ENCODE measurements around the gene MINK1.
A peak's percentile ranks its signal among the peaks of the same experiment; 100 is the strongest.

MINK1 gene

GRCh38 chr17:4902540-4902939, 69.4 kb downstream of the MINK1 start:
- H3K27ac ChIP-seq (ENCODE audit: extremely low read depth, low read depth, low read length): no peak overlapping the region
- no peak overlapping the region for H3K4me3 ChIP-seq (ENCODE audit: low read depth, low read length)
- no peaks in the 10 kb centered on the region for H3K9me3 ChIP-seq (ENCODE audit: control insufficient read depth, insufficient read depth, low read depth, low read length)
- peaks cover 0 to 22% of the 10 kb centered on the region in 2 experiments; a peak in 1 of 3 replicates for H3K36me3 ChIP-seq (ENCODE audit: control insufficient read depth in 2 of 2, insufficient read depth in 1 of 2, low read length in 2 of 2)
- TF ChIP-seq ZNF704 (tag by site-specific recombination; IDR thresholded peaks at IDR 0.05) (no peak), ZNF112 (tag by site-specific recombination; IDR thresholded peaks at IDR 0.05) (no peak), ZFP3 (tag by site-specific recombination; IDR thresholded peaks at IDR 0.05; ENCODE audit: low read depth) (no peak), ZNF37A (tag by site-specific recombination; IDR thresholded peaks at IDR 0.05) (no peak), KLF7 (tag by site-specific recombination; IDR thresholded peaks at IDR 0.05; ENCODE audit: borderline replicate concordance) (no peak), ZBTB49 (tag by site-specific recombination; IDR thresholded peaks at IDR 0.05; ENCODE audit: low read depth) (no peak), SALL2 (tag by site-specific recombination; IDR thresholded peaks at IDR 0.05; ENCODE audit: borderline replicate concordance) (no peak), YY2 (tag by site-specific recombination; IDR thresholded peaks at IDR 0.05) (no peak), ZNF558 (tag by site-specific recombination; IDR thresholded peaks at IDR 0.05) (no peak)
- TF ChIP-seq, protein P1, sequence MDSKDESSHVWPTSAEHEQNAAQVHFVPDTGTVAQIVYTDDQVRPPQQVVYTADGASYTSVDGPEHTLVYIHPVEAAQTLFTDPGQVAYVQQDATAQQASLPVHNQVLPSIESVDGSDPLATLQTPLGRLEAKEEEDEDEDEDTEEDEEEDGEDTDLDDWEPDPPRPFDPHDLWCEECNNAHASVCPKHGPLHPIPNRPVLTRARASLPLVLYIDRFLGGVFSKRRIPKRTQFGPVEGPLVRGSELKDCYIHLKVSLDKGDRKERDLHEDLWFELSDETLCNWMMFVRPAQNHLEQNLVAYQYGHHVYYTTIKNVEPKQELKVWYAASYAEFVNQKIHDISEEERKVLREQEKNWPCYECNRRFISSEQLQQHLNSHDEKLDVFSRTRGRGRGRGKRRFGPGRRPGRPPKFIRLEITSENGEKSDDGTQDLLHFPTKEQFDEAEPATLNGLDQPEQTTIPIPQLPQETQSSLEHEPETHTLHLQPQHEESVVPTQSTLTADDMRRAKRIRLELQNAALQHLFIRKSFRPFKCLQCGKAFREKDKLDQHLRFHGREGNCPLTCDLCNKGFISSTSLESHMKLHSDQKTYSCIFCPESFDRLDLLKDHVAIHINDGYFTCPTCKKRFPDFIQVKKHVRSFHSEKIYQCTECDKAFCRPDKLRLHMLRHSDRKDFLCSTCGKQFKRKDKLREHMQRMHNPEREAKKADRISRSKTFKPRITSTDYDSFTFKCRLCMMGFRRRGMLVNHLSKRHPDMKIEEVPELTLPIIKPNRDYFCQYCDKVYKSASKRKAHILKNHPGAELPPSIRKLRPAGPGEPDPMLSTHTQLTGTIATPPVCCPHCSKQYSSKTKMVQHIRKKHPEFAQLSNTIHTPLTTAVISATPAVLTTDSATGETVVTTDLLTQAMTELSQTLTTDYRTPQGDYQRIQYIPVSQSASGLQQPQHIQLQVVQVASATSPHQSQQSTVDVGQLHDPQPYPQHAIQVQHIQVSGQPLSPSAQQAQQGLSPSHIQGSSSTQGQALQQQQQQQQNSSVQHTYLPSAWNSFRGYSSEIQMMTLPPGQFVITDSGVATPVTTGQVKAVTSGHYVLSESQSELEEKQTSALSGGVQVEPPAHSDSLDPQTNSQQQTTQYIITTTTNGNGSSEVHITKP (tag by site-specific recombination; IDR thresholded peaks at IDR 0.05): no peak
- H3K4me1 ChIP-seq (ENCODE audit: control insufficient read depth, insufficient read depth, low read length): peaks cover 3% of the 10 kb centered on the region; the same call in 1 of the 2 replicates
- CTCF ChIA-PET: interaction anchor here (0.5 to 1.9 kb wide), 18 partner anchors 10 to 480 kb away, joined by 3 to 8 read pairs (median 3); partner anchors contain the start of genes RNF167 and SLC25A11
- POLR2A ChIA-PET: interaction anchor here (2.0 kb wide), 1 partner anchor 112 kb away, joined by 4 read pairs; no protein-coding TSS in a partner anchor

DNA sequence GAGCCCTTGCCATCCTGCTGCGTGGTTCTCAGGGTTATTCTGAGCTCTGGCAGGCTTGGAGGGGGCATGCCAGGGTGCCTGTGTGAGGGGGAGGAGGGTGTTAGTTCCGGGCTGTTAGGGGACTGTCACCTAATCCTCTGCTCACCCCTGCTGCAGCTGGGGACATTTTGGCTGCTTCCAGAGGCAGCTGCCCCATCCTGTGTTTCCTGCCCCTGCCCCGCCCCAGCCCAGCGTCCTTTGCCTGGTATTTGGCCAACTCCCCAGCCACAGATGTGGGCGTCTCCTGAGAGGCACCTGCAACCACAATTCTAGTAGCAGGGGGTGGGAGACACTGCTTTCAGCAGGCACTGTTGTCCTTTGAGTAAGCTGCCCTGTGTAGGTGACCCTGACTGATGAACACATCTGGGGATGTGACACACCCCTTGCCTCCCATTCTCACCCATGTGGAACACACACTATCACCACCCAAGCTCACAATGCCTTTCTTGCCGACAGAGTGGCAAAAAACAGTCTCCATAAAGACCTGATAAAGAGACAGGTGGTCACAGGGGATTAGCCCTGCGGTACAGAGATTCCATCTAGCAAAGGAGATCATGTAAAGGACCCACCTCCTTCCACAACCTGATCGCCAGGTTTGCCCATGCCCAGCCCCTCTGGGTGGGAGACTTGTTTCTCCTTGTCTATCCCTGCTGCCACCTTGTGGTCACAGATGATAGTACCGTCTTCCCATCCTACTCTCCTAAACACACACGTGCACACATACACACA, 70.1 kb downstream of the MINK1 start, which contains the start of gene CHRNE:
TSS of gene CHRNE (minus strand) at position 48 of the 768 bp plus-strand sequence. CDS start at position 13, 35 bp downstream.
- H3K9me3 ChIP-seq (ENCODE audit: control insufficient read depth, insufficient read depth, low read depth, low read length): no peaks in the 10 kb centered on the region
- peaks cover 3% of the 10 kb centered on the region; the same call in 1 of the 2 replicates for H3K4me1 ChIP-seq (ENCODE audit: control insufficient read depth, insufficient read depth, low read length)
- POLR2A ChIA-PET: interaction anchor here (0.8 to 2.0 kb wide), 3 partner anchors 37 to 113 kb away, joined by 3 to 4 read pairs (median 3); partner anchors contain the start of genes PLD2, RNF167 and SLC25A11
- H3K27ac ChIP-seq (ENCODE audit: extremely low read depth, low read depth, low read length): no peak within 1 kb of the TSS
- peaks cover 0 to 20% of the 10 kb centered on the region in 2 experiments; a peak in 1 of 3 replicates for H3K36me3 ChIP-seq (ENCODE audit: control insufficient read depth in 2 of 2, insufficient read depth in 1 of 2, low read length in 2 of 2)
- H3K4me3 ChIP-seq (ENCODE audit: low read depth, low read length): no peak within 1 kb of the TSS
- CTCF ChIA-PET: interaction anchor here (0.5 to 1.9 kb wide), 28 partner anchors 9 to 828 kb away, joined by 3 to 8 read pairs (median 4); partner anchors contain the start of genes MED11, RNF167 and SLC25A11
- TF ChIP-seq ZNF2 (tag by site-specific recombination; IDR thresholded peaks at IDR 0.05): peak; percentile 73; the same call in 1 of the 2 replicates
- TF ChIP-seq ZNF600 (tag by site-specific recombination; IDR thresholded peaks at IDR 0.05): 0 out of 2 replicates have a peak, but pooled peaks have one; percentile 23
- TF ChIP-seq ZEB2 (tag by site-specific recombination; IDR thresholded peaks at IDR 0.05): peak; percentile 33; the same call in 1 of the 2 replicates
- TF ChIP-seq ZNF10 (tag by site-specific recombination; IDR thresholded peaks at IDR 0.05): no peak
- peak; percentile 76 for TF ChIP-seq ZNF654 (tag by site-specific recombination; IDR thresholded peaks at IDR 0.05; ENCODE audit: low read depth)
- TF ChIP-seq KLF9 (tag by site-specific recombination; IDR thresholded peaks at IDR 0.05; ENCODE audit: low read depth): peak; percentile 72; the same call in 1 of the 2 replicates
- peak; percentile 40; the same call in 1 of the 2 replicates for TF ChIP-seq GLIS2 (tag by site-specific recombination; IDR thresholded peaks at IDR 0.05)
- no peak for TF ChIP-seq ZNF184 (tag by site-specific recombination; IDR thresholded peaks at IDR 0.05)
- TF ChIP-seq GLIS1 (tag by site-specific recombination; IDR thresholded peaks at IDR 0.05): 0 out of 2 replicates have a peak, but pooled peaks have one; percentile 12
- TF ChIP-seq RBAK (tag by site-specific recombination; IDR thresholded peaks at IDR 0.05): no peak
- TF ChIP-seq KLF10 (tag by site-specific recombination; IDR thresholded peaks at IDR 0.05): peak; percentile 52; the same call in 1 of the 2 replicates
- peak; percentile 72 for TF ChIP-seq ZFHX2 (tag by site-specific recombination; conservative IDR thresholded peaks at IDR 0.05)
- peak; percentile 67 for TF ChIP-seq EGR2 (tag by site-specific recombination; IDR thresholded peaks at IDR 0.05; ENCODE audit: low read depth)
- no peak for TF ChIP-seq ZBTB1 (tag by site-specific recombination; IDR thresholded peaks at IDR 0.05)
- TF ChIP-seq CTCF (tag by site-specific recombination; IDR thresholded peaks at IDR 0.05): peak; percentile 81
